ENCODE data around the gene ZKSCAN2.

Gene ZKSCAN2

GRCh38 chr16:25257470-25257955 lies at the start of gene ZKSCAN2:
ZKSCAN2 (minus strand) TSS chr16:25257845; CDS start chr16:25257127, 718 bp downstream.
- H3K4me3 ChIP-seq (ENCODE audit: low read depth, low read length), result peak within 1 kb of the TSS; percentile 73
- TF ChIP-seq, protein P1, sequence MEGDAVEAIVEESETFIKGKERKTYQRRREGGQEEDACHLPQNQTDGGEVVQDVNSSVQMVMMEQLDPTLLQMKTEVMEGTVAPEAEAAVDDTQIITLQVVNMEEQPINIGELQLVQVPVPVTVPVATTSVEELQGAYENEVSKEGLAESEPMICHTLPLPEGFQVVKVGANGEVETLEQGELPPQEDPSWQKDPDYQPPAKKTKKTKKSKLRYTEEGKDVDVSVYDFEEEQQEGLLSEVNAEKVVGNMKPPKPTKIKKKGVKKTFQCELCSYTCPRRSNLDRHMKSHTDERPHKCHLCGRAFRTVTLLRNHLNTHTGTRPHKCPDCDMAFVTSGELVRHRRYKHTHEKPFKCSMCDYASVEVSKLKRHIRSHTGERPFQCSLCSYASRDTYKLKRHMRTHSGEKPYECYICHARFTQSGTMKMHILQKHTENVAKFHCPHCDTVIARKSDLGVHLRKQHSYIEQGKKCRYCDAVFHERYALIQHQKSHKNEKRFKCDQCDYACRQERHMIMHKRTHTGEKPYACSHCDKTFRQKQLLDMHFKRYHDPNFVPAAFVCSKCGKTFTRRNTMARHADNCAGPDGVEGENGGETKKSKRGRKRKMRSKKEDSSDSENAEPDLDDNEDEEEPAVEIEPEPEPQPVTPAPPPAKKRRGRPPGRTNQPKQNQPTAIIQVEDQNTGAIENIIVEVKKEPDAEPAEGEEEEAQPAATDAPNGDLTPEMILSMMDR (IDR thresholded peaks at IDR 0.05; ENCODE audit: low read depth, low read length, missing control alignments), result no peak
- DNase-seq (ENCODE audit: low read depth), result peak; percentile 54

- no peak for DNase-seq (ENCODE audit: low read depth)
Observed at GRCh38 chr16:25299792-25300590, 42.3 kb upstream of the ZKSCAN2 start.

GRCh38 chr16:25298165-25298872 lies 40.7 kb upstream of the ZKSCAN2 start:
- TF ChIP-seq, protein P1 (IDR thresholded peaks at IDR 0.05; ENCODE audit: low read depth, low read length, missing control alignments), result no peak
- DNase-seq (ENCODE audit: low read depth), result no peak
- no peak overlapping the region for H3K4me3 ChIP-seq (ENCODE audit: low read depth, low read length)

More at GRCh38 chr16:25299792-25300590, 42.3 kb upstream of the ZKSCAN2 start:
- no peak overlapping the region for H3K4me3 ChIP-seq (ENCODE audit: low read depth, low read length)
- TF ChIP-seq, protein P1 (IDR thresholded peaks at IDR 0.05; ENCODE audit: low read depth, low read length, missing control alignments), result no peak

GRCh38 chr16:25297151-25297787 lies 39.6 kb upstream of the ZKSCAN2 start:
- TF ChIP-seq, protein P1 (IDR thresholded peaks at IDR 0.05; ENCODE audit: low read depth, low read length, missing control alignments), result no peak
- no peak for DNase-seq (ENCODE audit: low read depth)
- no peak overlapping the region for H3K4me3 ChIP-seq (ENCODE audit: low read depth, low read length)

DNA sequence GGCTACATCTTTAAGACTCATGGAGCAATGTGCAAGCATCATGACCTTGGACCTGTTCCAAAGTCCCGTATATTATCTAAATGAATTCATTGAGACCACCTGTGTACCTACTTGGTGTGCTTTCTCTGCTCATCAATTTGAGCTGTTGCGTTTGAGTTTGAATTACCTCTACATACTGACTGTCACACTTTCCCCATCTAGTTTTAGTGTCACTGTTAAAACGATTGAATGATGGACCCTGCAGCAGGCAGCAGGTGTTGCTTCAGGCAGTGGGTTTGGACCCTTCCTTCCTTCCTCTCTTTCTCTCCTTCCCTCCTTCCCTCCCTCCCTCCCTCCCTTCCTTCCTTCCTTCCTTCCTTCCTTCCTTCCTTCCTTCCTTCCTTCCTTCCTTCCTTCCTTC lies 33.9 kb upstream of the ZKSCAN2 start:
- H3K4me3 ChIP-seq (ENCODE audit: low read depth, low read length), result no peak overlapping the region
- no peak for DNase-seq (ENCODE audit: low read depth)
- TF ChIP-seq, protein P1 (IDR thresholded peaks at IDR 0.05; ENCODE audit: low read depth, low read length, missing control alignments), result no peak

- DNase-seq (ENCODE audit: low read depth), result no peak
- H3K4me3 ChIP-seq (ENCODE audit: low read depth, low read length), result no peak overlapping the region
Observed at GRCh38 chr16:25289466-25289865, 31.8 kb upstream of the ZKSCAN2 start.

More at GRCh38 chr16:25289466-25289865, 31.8 kb upstream of the ZKSCAN2 start:
- TF ChIP-seq, protein P1 (IDR thresholded peaks at IDR 0.05; ENCODE audit: low read depth, low read length, missing control alignments), result no peak

All from GM12864 (cell line).